ENCODE results near the gene GNA12.

Gene GNA12

GRCh38 chr7:2811476-2812113 is 32.5 kb downstream of the GNA12 start:
- Histone ChIP-seq H3K9ac (ENCODE audit: low read length) (no peak overlapping the region), H3K79me2 (ENCODE audit: insufficient read depth, low read length) (no peaks in the 10 kb centered on the region), H3K4me2 (ENCODE audit: low read depth, low read length, poor library complexity, severe bottlenecking) (no peak overlapping the region), H3K27me3 (ENCODE audit: low read length) (no peaks in the 10 kb centered on the region), H3F3A (ENCODE audit: insufficient read depth) (no peaks in the 10 kb centered on the region), H3K9me3 (ENCODE audit: insufficient read depth, low read length) (no peaks in the 10 kb centered on the region), H3K27ac (ENCODE audit: low read depth, low read length) (no peak overlapping the region), H3K9me2 (replicated peaks; ENCODE audit: insufficient read depth, low read length) (no peaks in the 10 kb centered on the region), H3K36me3 (ENCODE audit: low read length) (no peaks in the 10 kb centered on the region), H4K20me1 (ENCODE audit: low read depth, low read length) (no peaks in the 10 kb centered on the region; the same call in 1 of the 2 replicates), H2AFZ (ENCODE audit: low read depth, low read length, severe bottlenecking) (no peak overlapping the region), H3K4me3 (ENCODE audit: insufficient read depth, low read length, poor library complexity, severe bottlenecking) (no peak overlapping the region)
- TF ChIP-seq EZH2phosphoT487 (conservative IDR thresholded peaks at IDR 0.05; ENCODE audit: low read length) (no peak), CTCF (IDR thresholded peaks at IDR 0.05; ENCODE audit: insufficient read depth, low read length, poor library complexity, severe bottlenecking) (no peak)

- H3K27ac ChIP-seq (ENCODE audit: low read depth, low read length), result no peak overlapping the region
Measured at GRCh38 chr7:2810682-2811415, 33.3 kb downstream of the GNA12 start.

DNA sequence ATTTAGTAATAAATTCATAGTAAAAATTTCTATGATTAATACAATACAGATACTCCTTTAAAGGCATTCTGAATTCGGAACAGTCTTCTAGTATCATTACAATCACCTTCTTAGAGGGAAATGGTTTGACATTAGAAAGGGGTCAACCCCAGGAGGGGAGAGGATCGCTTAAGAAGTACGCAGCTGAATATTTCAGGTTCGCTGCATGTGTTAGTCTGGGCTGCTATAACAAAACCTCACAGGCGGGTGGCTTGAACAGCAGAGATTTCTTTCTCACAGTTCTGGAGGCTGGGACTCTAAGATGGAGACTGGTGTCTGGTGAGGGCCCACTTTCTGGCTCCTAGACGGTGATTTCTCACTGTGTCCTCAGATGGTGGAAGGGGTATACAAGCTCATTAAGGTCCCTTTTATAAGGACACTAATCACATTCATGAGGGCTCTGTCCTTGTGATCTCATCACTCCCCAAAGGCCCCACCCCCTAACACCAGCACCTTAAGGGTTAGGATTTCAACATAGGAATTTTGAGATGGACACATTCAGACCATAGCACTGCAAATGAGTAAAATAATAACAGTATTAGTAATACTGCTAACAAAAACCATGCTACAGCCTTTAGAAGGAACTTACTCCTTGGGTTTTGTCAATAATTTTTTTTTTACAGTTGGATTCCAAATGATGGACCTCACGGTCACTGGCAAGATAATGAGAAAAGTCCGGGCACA is 34.0 kb downstream of the GNA12 start:
- no peak overlapping the region for H3K27ac ChIP-seq (ENCODE audit: low read depth, low read length)
- TF ChIP-seq EZH2phosphoT487 (conservative IDR thresholded peaks at IDR 0.05; ENCODE audit: low read length), result no peak
- TF ChIP-seq CTCF (IDR thresholded peaks at IDR 0.05; ENCODE audit: insufficient read depth, low read length, poor library complexity, severe bottlenecking), result no peak

More at GRCh38 chr7:2810682-2811415, 33.3 kb downstream of the GNA12 start:
- Histone ChIP-seq H2AFZ (ENCODE audit: low read depth, low read length, severe bottlenecking) (no peak overlapping the region), H3K9me3 (ENCODE audit: insufficient read depth, low read length) (no peaks in the 10 kb centered on the region), H3F3A (ENCODE audit: insufficient read depth) (no peaks in the 10 kb centered on the region), H3K79me2 (ENCODE audit: insufficient read depth, low read length) (no peaks in the 10 kb centered on the region), H3K9ac (ENCODE audit: low read length) (no peak overlapping the region), H3K4me3 (ENCODE audit: insufficient read depth, low read length, poor library complexity, severe bottlenecking) (no peak overlapping the region), H3K4me2 (ENCODE audit: low read depth, low read length, poor library complexity, severe bottlenecking) (no peak overlapping the region), H3K27me3 (ENCODE audit: low read length) (no peaks in the 10 kb centered on the region), H3K36me3 (ENCODE audit: low read length) (no peaks in the 10 kb centered on the region), H4K20me1 (ENCODE audit: low read depth, low read length) (no peaks in the 10 kb centered on the region; the same call in 1 of the 2 replicates), H3K9me2 (replicated peaks; ENCODE audit: insufficient read depth, low read length) (no peaks in the 10 kb centered on the region)
- TF ChIP-seq CTCF (IDR thresholded peaks at IDR 0.05; ENCODE audit: insufficient read depth, low read length, poor library complexity, severe bottlenecking) (no peak), EZH2phosphoT487 (conservative IDR thresholded peaks at IDR 0.05; ENCODE audit: low read length) (no peak)

More for the DNA sequence above, 34.0 kb downstream of the GNA12 start:
- H3F3A ChIP-seq (ENCODE audit: insufficient read depth), result no peaks in the 10 kb centered on the region
- H3K4me2 ChIP-seq (ENCODE audit: low read depth, low read length, poor library complexity, severe bottlenecking), result no peak overlapping the region
- H3K36me3 ChIP-seq (ENCODE audit: low read length), result no peaks in the 10 kb centered on the region
- H3K79me2 ChIP-seq (ENCODE audit: insufficient read depth, low read length), result no peaks in the 10 kb centered on the region
- no peak overlapping the region for H3K4me3 ChIP-seq (ENCODE audit: insufficient read depth, low read length, poor library complexity, severe bottlenecking)
- no peaks in the 10 kb centered on the region for H3K9me3 ChIP-seq (ENCODE audit: insufficient read depth, low read length)
- H2AFZ ChIP-seq (ENCODE audit: low read depth, low read length, severe bottlenecking), result no peak overlapping the region
- no peaks in the 10 kb centered on the region; the same call in 1 of the 2 replicates for H4K20me1 ChIP-seq (ENCODE audit: low read depth, low read length)
- no peaks in the 10 kb centered on the region for H3K9me2 ChIP-seq (replicated peaks; ENCODE audit: insufficient read depth, low read length)
- H3K27me3 ChIP-seq (ENCODE audit: low read length), result no peaks in the 10 kb centered on the region
- H3K9ac ChIP-seq (ENCODE audit: low read length), result no peak overlapping the region

Measured in SU-DHL-6 (cell line).